Measurements from ENCODE around the gene CLINT1.

The CLINT1 gene

GRCh38 chr5:157758706-157759105 lies 100.2 kb downstream of the CLINT1 start:
- DNase-seq (ENCODE audit: low read depth, low spot score): no peak

- DNase-seq (ENCODE audit: low read depth, low spot score): no peak
Observed at GRCh38 chr5:157756122-157756521, 102.8 kb downstream of the CLINT1 start.

- DNase-seq (ENCODE audit: low read depth, low spot score): no peak
Observed at GRCh38 chr5:157750320-157750719, 108.6 kb downstream of the CLINT1 start.

GRCh38 chr5:157749462-157749799 lies 109.5 kb downstream of the CLINT1 start:
- DNase-seq (ENCODE audit: low read depth, low spot score): no peak

DNA sequence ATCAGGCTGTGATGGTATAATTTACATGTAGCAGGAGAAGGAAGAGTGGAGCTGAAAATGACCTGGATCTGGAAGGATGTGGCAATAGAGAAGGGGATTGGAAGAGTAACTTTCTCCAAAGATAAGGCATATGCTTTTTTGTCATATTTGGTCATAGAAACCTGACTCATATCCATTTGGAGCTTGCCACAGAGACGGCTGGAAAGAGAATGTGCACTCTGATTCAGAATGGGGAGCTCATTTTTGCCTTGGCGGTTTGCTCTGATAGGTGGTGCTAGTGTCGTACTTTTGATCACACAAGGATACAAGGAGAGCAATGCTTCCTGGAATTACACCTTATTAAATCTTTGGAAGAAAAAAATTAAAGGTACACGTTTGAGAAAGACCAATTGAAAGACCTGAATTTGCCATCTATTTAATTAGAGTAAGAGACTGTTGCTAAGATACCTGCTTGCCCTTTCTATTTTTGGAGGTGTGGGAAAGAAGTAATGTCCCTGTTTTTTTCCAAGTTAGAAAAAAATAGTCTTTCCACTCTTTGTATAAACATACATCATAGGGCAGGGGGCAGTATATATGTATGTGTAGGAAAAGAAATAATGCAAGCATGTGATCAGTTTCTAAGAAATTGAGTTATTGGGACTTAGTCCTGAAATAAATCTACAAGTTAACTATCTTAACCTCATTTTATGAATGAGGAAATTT lies 110.0 kb downstream of the CLINT1 start:
- DNase-seq (ENCODE audit: low read depth, low spot score): no peak

DNA sequence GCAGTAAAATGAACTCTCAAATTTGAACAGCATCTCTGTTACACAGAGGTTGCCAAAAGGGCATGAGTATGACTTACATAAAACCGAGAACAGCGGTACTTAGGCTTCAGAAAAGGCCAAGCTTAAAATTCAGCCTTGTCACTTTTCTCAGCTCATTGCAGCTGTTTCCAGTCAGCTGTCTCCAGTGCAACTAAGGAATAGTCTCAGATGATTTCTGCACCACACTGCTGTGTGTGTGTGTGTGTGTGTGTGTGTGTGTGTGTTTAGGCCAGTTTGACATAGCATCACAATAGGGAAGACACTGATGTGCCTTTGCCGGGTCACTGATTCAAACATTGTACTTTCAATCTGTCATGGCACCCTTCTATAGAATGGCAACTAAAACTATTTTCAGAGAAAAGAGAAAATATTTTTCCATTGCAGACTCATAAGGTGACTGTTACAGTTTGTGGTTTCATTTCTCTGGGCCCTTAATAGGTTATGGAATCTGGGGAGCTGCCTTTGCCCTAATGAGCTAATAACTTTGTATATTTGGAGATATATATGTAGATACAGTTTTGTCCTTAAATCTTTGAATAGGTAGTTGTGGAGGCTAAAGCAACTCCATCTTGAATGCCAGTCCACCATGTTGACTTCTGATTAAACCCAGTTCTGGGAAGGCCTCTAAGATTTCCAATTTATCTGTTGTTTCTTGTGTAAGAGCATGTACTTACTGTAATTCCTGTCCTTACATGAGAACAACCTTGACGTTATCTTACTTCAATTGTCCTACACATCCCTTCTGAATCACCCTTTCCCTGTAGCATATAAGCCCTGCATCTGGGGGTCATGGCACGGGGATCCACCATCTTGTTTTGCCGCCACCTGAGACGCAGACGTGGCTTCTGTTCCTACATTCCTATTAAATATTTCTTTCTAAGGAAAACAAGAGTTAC lies 110.9 kb downstream of the CLINT1 start:
- no peak for DNase-seq (ENCODE audit: low read depth, low spot score)

DNA sequence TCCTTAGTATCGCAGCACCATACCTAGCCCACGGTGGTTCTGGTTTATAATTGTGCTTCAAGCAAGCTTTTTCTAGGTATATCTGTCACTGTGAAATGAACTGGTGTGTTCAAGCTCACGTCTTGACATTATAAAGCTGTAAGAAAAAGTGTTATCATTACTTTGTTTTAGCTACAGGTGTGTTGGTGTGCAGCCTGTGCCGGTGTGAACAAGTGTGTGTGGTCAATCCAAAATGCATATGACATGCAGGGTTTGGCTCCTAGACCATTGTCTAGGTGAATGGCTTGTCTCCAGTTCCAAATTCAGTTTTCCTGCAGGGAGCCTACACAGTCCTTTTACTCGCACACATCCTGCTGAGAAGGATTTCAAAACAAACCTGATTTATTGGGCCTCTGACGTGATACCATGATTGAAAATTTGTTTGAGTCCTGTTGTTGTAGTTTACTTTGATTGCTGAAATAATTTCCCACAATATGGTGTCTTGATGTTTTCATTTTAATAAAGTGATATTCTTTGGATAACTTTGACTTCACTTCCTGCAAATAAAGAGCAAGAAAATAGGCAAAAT lies 111.7 kb downstream of the CLINT1 start:
- no peak for DNase-seq (ENCODE audit: low read depth, low spot score)

- no peak for DNase-seq (ENCODE audit: low read depth, low spot score)
Observed at GRCh38 chr5:157745041-157745456, 113.9 kb downstream of the CLINT1 start.

DNA sequence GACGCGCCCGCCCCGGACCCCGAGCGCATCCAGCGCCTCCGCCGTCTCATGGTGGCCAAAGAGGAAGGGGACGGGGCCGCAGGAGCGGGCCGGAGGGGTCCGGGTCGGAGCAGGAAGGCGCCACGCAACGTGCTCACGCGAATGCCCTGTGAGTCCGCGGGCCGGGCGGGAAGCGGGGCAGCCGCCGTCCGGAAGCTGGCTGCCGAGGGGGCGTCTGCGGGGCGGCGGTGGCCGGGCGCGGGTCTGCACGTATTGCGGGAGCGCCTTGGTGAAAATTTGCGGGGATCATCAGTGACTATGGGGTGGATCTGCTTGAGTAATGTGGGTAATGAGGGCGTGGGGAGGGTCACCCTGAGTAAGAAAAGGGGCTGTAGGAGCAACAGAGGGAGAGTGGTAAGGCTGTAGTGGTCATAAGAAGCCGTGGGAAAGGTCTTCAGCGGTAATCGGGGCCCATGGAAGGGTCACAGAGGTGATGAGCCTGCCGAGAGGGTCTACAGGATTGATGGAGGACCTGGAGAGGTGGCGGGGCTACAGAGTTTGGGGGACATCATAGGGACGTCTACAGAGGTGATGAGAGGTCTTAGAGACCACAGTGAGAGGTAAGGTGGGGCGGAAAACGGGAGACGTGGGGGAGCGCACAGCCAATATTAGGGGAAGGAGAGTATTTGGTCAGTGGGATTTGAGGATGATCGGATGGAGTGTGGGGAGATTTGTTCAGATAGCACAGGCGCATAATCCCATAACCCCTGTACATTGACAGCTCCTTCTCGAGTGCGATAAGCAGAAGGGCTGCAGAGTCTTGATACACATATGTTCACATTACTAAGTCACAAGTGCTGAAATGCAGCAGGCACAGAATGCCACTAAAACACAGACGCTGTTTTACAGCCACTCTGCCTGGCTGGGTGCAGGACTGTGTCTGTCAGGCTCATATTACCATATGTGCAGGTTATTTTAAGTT lies 114.6 kb downstream of the CLINT1 start:
- no peak for DNase-seq (ENCODE audit: low read depth, low spot score)

DNA sequence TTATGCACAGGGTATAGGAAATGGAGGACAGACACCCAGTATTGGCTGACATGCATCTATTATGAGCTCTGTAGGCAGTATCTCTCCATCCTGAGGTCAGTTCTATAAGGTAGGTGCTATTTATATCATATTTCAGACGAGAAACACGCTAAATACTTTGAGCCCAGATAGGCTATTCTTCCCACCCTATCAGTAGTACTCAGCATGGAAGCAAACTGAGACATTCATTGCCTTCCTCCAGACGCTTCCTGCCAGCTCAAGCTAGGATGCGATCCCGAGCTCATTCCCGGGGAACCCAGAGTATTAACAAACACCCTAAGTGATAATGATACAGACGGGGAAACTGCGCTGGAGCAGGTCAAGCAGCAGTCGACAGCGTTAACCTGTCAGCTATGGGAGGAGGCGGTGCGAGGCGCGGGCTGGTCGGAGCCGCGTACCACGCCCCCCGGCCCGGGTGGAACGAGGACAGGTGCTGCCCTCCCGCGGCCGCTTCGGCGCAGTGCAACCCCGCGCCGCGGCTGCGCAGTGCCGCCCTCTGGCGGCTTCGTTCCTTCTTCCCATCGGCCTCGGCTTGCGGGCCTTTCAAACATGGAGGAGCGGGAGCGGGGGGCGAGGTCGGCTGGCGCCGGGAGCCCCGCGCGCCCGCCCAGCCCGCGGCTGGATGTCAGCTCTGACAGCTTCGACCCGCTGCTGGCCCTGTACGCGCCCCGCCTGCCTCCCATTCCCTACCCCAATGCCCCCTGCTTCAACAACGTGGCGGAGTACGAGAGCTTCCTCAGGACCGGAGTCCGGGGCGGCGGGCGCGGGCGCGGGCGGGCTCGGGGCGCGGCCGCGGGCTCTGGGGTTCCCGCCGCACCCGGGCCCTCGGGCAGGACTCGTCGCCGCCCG lies 115.5 kb downstream of the CLINT1 start, which contains the start of gene LSM11:
Gene LSM11 (plus strand): TSS at position 550 of the 888 bp plus-strand sequence. CDS start 39 bp downstream, at position 589.
- DNase-seq (ENCODE audit: low read depth, low spot score): peak; percentile 62

DNA sequence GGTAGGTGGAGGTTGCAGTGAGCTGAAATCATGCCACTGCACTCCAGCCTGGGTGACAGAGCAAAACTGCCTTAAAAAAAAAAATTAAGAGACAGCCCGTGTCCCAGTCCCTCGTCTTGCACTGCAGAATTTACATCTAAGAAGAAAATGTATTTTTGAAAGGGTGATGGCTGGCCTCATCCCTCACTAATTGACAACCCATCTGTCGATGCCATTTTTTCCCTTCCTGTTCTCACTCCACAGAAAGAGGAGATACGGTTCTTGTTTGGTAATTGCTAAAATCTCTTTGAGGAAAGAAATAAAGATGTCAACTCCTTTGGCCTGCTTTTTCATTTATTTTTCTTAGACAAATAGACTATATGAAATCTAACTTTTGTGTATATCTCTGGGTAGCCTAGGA lies 117.8 kb downstream of the CLINT1 start:
- no peak for DNase-seq (ENCODE audit: low read depth, low spot score)

- DNase-seq (ENCODE audit: low read depth, low spot score): no peak
Observed at GRCh38 chr5:157740229-157740610, 118.7 kb downstream of the CLINT1 start.

GRCh38 chr5:157739388-157740228 lies 119.3 kb downstream of the CLINT1 start:
- DNase-seq (ENCODE audit: low read depth, low spot score): no peak

- DNase-seq (ENCODE audit: low read depth, low spot score): no peak
Observed at GRCh38 chr5:157735991-157736390, 123.0 kb downstream of the CLINT1 start.

Measured in brain pericyte (primary cell).